Thyroid gland (tissue), 4 donors: Measurements from ENCODE around the gene TNP1.

Experiments used
- CTCF ChIP-seq, 6 experiments: fragments of 200-600 bp in 3 of 6; fragments of 450-650 bp in 3 of 6; sonication (generic) in 3 of 6; IDR thresholded peaks; one replicate each; pipeline ENCODE4 v1.5.1; 2016 to 2019; ENCODE audit warnings: antibody characterized with exemption in 6 of 6, mild to moderate bottlenecking in 2 of 6, inconsistent platforms in 1 of 6, moderate library complexity in 1 of 6
- POLR2A ChIP-seq, 2 donors: fragments of 450-650 bp; IDR thresholded peaks; one replicate each; pipeline ENCODE4 v1.6.1; 2017; ENCODE audit warnings: antibody characterized with exemption in 2 of 2, mild to moderate bottlenecking in 2 of 2, moderate library complexity in 1 of 2

GRCh38 chr2:216822470-216822869 lies 37.4 kb downstream of the TNP1 start:
- no peak for TF ChIP-seq CTCF (IDR thresholded peaks at IDR 0.05)
- TF ChIP-seq POLR2A (IDR thresholded peaks at IDR 0.05): no peak
